DOHH2 (cell line): ENCODE results near the gene GIMAP4.
"Not testable (repeated sequence)": the region's sequence is repeated elsewhere in the genome, so short reads cannot be mapped to it uniquely, and the experiment has no call there.

Experiments used
- H3F3A ChIP-seq: fragments of 200-600 bp; sonication (generic), shearing (Covaris generic); 2 replicates; pipeline ENCODE4 v1.6.0; 2016; ENCODE audit warnings: antibody characterized with exemption, mild to moderate bottlenecking; ENCODE audit not compliant: control insufficient read depth, insufficient read depth
- H3K27ac ChIP-seq: fragments of 200-600 bp; sonication (generic); 2 replicates; pipeline ENCODE4 v1.5.1; 2014; ENCODE audit warnings: low read depth, mild to moderate bottlenecking, low read length, moderate library complexity
- H3K27me3 ChIP-seq: fragments of 200-600 bp; sonication (generic); 2 replicates; pipeline ENCODE4 v1.6.1; 2014; ENCODE audit warnings: mild to moderate bottlenecking, low read length, mixed read lengths; ENCODE audit not compliant: control insufficient read depth
- H3K36me3 ChIP-seq: fragments of 200-600 bp; sonication (generic); 2 replicates; pipeline ENCODE4 v1.6.1; 2014; ENCODE audit warnings: mild to moderate bottlenecking, low read length, moderate library complexity, mixed read lengths; ENCODE audit not compliant: control insufficient read depth
- H3K4me1 ChIP-seq: fragments of 200-600 bp; sonication (generic); 2 replicates; pipeline ENCODE4 v1.6.1; 2014; ENCODE audit warnings: mild to moderate bottlenecking, low read length, mixed read lengths; ENCODE audit not compliant: control insufficient read depth
- H3K4me2 ChIP-seq: fragments of 200-600 bp; sonication (generic); 2 replicates; pipeline ENCODE4 v1.6.0; 2014; ENCODE audit warnings: mild to moderate bottlenecking, low read length, moderate library complexity
- H3K4me3 ChIP-seq: fragments of 200-600 bp; sonication (generic); 2 replicates; pipeline ENCODE4 v1.5.1; 2014; ENCODE audit warnings: mild to moderate bottlenecking, low read length, mixed read lengths
- H3K79me2 ChIP-seq: fragments of 200-600 bp; sonication (generic); 2 replicates; pipeline ENCODE4 v1.6.1; 2014; ENCODE audit warnings: mild to moderate bottlenecking, low read length, mixed read lengths; ENCODE audit not compliant: control insufficient read depth
- H3K9me2 ChIP-seq: fragments of 200-600 bp; sonication (generic); replicated peaks from 2 replicates; pipeline ENCODE4 v1.6.1; 2014; ENCODE audit warnings: mild to moderate bottlenecking, low read length, mixed read lengths; ENCODE audit not compliant: control insufficient read depth
- H3K9me3 ChIP-seq: fragments of 200-600 bp; sonication (generic); 2 replicates; pipeline ENCODE4 v1.6.1; 2014; ENCODE audit warnings: antibody characterized with exemption, low read length, mixed read lengths; ENCODE audit not compliant: control insufficient read depth, insufficient read depth
- H4K20me1 ChIP-seq: fragments of 200-600 bp; sonication (generic); 2 replicates; pipeline ENCODE4 v1.6.0; 2014; ENCODE audit warnings: low read depth, mild to moderate bottlenecking, antibody characterized with exemption, low read length, moderate library complexity; ENCODE audit not compliant: control insufficient read depth, insufficient read depth
- CTCF ChIP-seq: fragments of 200-600 bp; sonication (generic); IDR thresholded peaks from one replicate; pipeline ENCODE4 v1.5.1; 2014; ENCODE audit warnings: antibody characterized with exemption, mild to moderate bottlenecking, low read depth, low read length; ENCODE audit not compliant: poor library complexity, severe bottlenecking
- EZH2phosphoT487 ChIP-seq: fragments of 200-600 bp; sonication (generic); IDR thresholded peaks from 2 replicates; pipeline ENCODE4 v1.6.1; 2017; ENCODE audit warnings: borderline replicate concordance, mild to moderate bottlenecking, antibody characterized with exemption, low read length, moderate library complexity, mixed read lengths

Gene GIMAP4

GRCh38 chr7:150610233-150610632 lies 43.0 kb downstream of the GIMAP4 start:
- TF ChIP-seq CTCF (no peak), EZH2phosphoT487 (no peak)
- Histone ChIP-seq H3K4me3 (no peak overlapping the region), H3K27ac (no peak overlapping the region), H3K4me1 (no peaks in the 10 kb centered on the region), H3K79me2 (no peaks in the 10 kb centered on the region), H3K4me2 (no peak overlapping the region), H3K36me3 (no peaks in the 10 kb centered on the region), H3K9me2 (no peaks in the 10 kb centered on the region), H3F3A (no peaks in the 10 kb centered on the region), H4K20me1 (no peaks in the 10 kb centered on the region), H3K9me3 (no peaks in the 10 kb centered on the region), H3K27me3 (no peaks in the 10 kb centered on the region)

GRCh38 chr7:150612925-150613324 lies 45.7 kb downstream of the GIMAP4 start:
- TF ChIP-seq EZH2phosphoT487 = no peak
- TF ChIP-seq CTCF = no peak
- H3K27me3 ChIP-seq = no peaks in the 10 kb centered on the region
- no peaks in the 10 kb centered on the region for H3K9me3 ChIP-seq
- H3K4me3 ChIP-seq = no peak overlapping the region
- no peaks in the 10 kb centered on the region for H3K36me3 ChIP-seq
- no peaks in the 10 kb centered on the region for H3F3A ChIP-seq
- H3K9me2 ChIP-seq = no peaks in the 10 kb centered on the region
- H3K4me1 ChIP-seq = no peaks in the 10 kb centered on the region
- H4K20me1 ChIP-seq = no peaks in the 10 kb centered on the region
- no peak overlapping the region for H3K27ac ChIP-seq
- H3K4me2 ChIP-seq = no peak overlapping the region
- H3K79me2 ChIP-seq = no peaks in the 10 kb centered on the region

- Histone ChIP-seq H3K79me2 (no peaks in the 10 kb centered on the region), H3K36me3 (no peaks in the 10 kb centered on the region), H3K9me3 (no peaks in the 10 kb centered on the region), H3K9me2 (no peaks in the 10 kb centered on the region), H3K4me1 (no peaks in the 10 kb centered on the region), H4K20me1 (no peaks in the 10 kb centered on the region), H3K4me2 (no peak overlapping the region), H3F3A (no peaks in the 10 kb centered on the region), H3K27me3 (no peaks in the 10 kb centered on the region), H3K4me3 (no peak overlapping the region), H3K27ac (no peak overlapping the region)
- no peak for TF ChIP-seq EZH2phosphoT487
- no peak for TF ChIP-seq CTCF
Observed at GRCh38 chr7:150613880-150614279, 46.7 kb downstream of the GIMAP4 start.

- not testable (repeated sequence) for H3K4me3 ChIP-seq, H4K20me1 ChIP-seq, H3K36me3 ChIP-seq, H3F3A ChIP-seq, H3K79me2 ChIP-seq, H3K4me2 ChIP-seq, H3K27ac ChIP-seq, H3K27me3 ChIP-seq, H3K9me2 ChIP-seq, H3K4me1 ChIP-seq, H3K9me3 ChIP-seq
Observed at GRCh38 chr7:150614426-150614825, 47.2 kb downstream of the GIMAP4 start.

GRCh38 chr7:150615221-150615755 lies 48.1 kb downstream of the GIMAP4 start:
- not testable (repeated sequence) for H4K20me1 ChIP-seq, H3K4me1 ChIP-seq, H3K4me3 ChIP-seq, H3K9me2 ChIP-seq, H3K27me3 ChIP-seq, H3K36me3 ChIP-seq, H3K27ac ChIP-seq, H3K79me2 ChIP-seq, H3F3A ChIP-seq, H3K4me2 ChIP-seq, H3K9me3 ChIP-seq
